H1 (cell line): ENCODE data around the gene ADAMTS17. TPM values are rescaled to one million over a fixed set of nuclear protein-coding genes. Genes with fewer than 3 reads are reported as not detected.

Source experiments
- CTCF ChIA-PET: fragments of 300-600 bp; sonication (Branson Sonifier 250); formaldehyde crosslinking; loops from one replicate; lab custom pipeline; 2021; ENCODE audit not compliant: partially characterized antibody; lab: Charles Lee
- POLR2A ChIA-PET: fragments of 300-600 bp; sonication (Branson Sonifier 250); formaldehyde crosslinking; loops from one replicate; lab custom pipeline; 2021; ENCODE audit warnings: inconsistent platforms; ENCODE audit not compliant: partially characterized antibody; lab: Charles Lee
- DNase-seq, 2 experiments: peaks; one replicate each; pipeline versions ENCODE4 v3.0.0 to v3.0.0-alpha.2; 2010 to 2022; ENCODE audit warnings: low spot score in 2 of 2, low read depth in 1 of 2, mixed read lengths in 1 of 2
- FAIRE-seq: peaks from 2 replicates; lab custom pipeline; 2011; peaks lifted over from hg19 to GRCh38; lab: Jason Lieb, UNC
- H2AFZ ChIP-seq: 2 replicates; pipeline ENCODE4 v1.8.1; 2012; ENCODE audit warnings: low read length, inconsistent platforms
- H2AK5ac ChIP-seq: 2 replicates; pipeline ENCODE4 v1.6.1; 2013; ENCODE audit warnings: low read depth, low read length
- H2BK120ac ChIP-seq: replicated peaks from 2 replicates; pipeline ENCODE3; 2013; ENCODE audit warnings: low read depth, low read length, inconsistent platforms
- H2BK12ac ChIP-seq: 2 replicates; pipeline ENCODE4 v1.6.1; 2013; ENCODE audit warnings: low read depth, low read length
- H2BK15ac ChIP-seq: 2 replicates; pipeline ENCODE4 v1.6.1; 2013; ENCODE audit warnings: low read length
- H2BK20ac ChIP-seq: 2 replicates; pipeline ENCODE4 v1.6.1; 2013; ENCODE audit warnings: low read length
- H2BK5ac ChIP-seq: 2 replicates; pipeline ENCODE4 v1.6.1; 2013; ENCODE audit warnings: low read depth, low read length
- H3K14ac ChIP-seq: 2 replicates; pipeline ENCODE4 v1.6.1; 2013; ENCODE audit warnings: inconsistent platforms; ENCODE audit not compliant: insufficient read length
- H3K18ac ChIP-seq: 2 replicates; pipeline ENCODE4 v1.6.1; 2013; ENCODE audit warnings: low read length; ENCODE audit errors: extremely low read depth
- H3K23ac ChIP-seq: 2 replicates; pipeline ENCODE4 v1.6.1; 2013; ENCODE audit warnings: inconsistent platforms; ENCODE audit not compliant: insufficient read length
- H3K23me2 ChIP-seq: 2 replicates; pipeline ENCODE4 v1.6.1; 2013; ENCODE audit warnings: low read depth, low read length
- H3K27ac ChIP-seq: 2 replicates; pipeline ENCODE4 v1.6.1; 2011; ENCODE audit warnings: low read depth, low read length, inconsistent platforms
- H3K27me3 ChIP-seq, 4 experiments: replicated peaks in 1 of 4; 1 replicate in 1 of 4; 2 replicates in 3 of 4; pipeline versions ENCODE4 v1.6.1 to v1.8.1; 2011 to 2013; ENCODE audit warnings: low read length in 3 of 4, mild to moderate bottlenecking in 3 of 4, inconsistent platforms in 2 of 4, mixed read lengths in 2 of 4, moderate library complexity in 1 of 4; ENCODE audit not compliant: control insufficient read depth in 3 of 4, insufficient read depth in 3 of 4; ENCODE audit errors: extremely low read depth in 1 of 4
- H3K36me3 ChIP-seq, 4 experiments: 2 replicates each; pipeline versions ENCODE4 v1.6.1 to v1.8.1; 2011 to 2013; ENCODE audit warnings: mild to moderate bottlenecking in 4 of 4, low read length in 3 of 4, moderate library complexity in 2 of 4, control low read depth in 1 of 4, inconsistent platforms in 1 of 4; ENCODE audit not compliant: insufficient read depth in 4 of 4, control insufficient read depth in 2 of 4
- H3K4ac ChIP-seq: replicated peaks from 2 replicates; pipeline ENCODE3; 2013; ENCODE audit warnings: low read length, low read depth, mixed read lengths, inconsistent platforms; ENCODE audit not compliant: insufficient read length
- H3K4me1 ChIP-seq, 4 experiments: replicated peaks in 1 of 4; 1 replicate in 1 of 4; 2 replicates in 3 of 4; pipeline versions ENCODE4 v1.6.1 to v1.8.1; 2011 to 2013; ENCODE audit warnings: low read length in 3 of 4, inconsistent platforms in 2 of 4, mixed read lengths in 1 of 4; ENCODE audit not compliant: insufficient read depth in 4 of 4, control insufficient read depth in 3 of 4
- H3K4me2 ChIP-seq, 2 experiments: 2 replicates each; pipeline versions ENCODE4 v1.6.1 to v1.8.1; 2011 to 2013; ENCODE audit warnings: low read depth in 2 of 2, low read length in 2 of 2, control low read depth in 1 of 2, inconsistent platforms in 1 of 2, mild to moderate bottlenecking in 1 of 2; ENCODE audit not compliant: insufficient read depth in 1 of 2
- H3K4me3 ChIP-seq, 4 experiments: fragments of 200-600, 300-600 bp in 1 of 4; sonication (generic), shearing (Covaris generic), sonication (Bioruptor Twin) in 1 of 4; 2 replicates each; pipeline versions ENCODE4 v1.5.1 to v1.8.1; 2011 to 2016; ENCODE audit warnings: low read length in 4 of 4, low read depth in 3 of 4, control low read depth in 2 of 4, inconsistent platforms in 2 of 4, mild to moderate bottlenecking in 2 of 4, mixed read lengths in 1 of 4, moderate library complexity in 1 of 4; ENCODE audit not compliant: insufficient read depth in 2 of 4; ENCODE audit errors: extremely low read depth in 1 of 4
- H3K56ac ChIP-seq: replicated peaks from 2 replicates; pipeline ENCODE3; 2013; ENCODE audit warnings: low read depth, mild to moderate bottlenecking, mixed read lengths, low read length, inconsistent platforms; ENCODE audit not compliant: insufficient read length
- H3K79me1 ChIP-seq: 2 replicates; pipeline ENCODE4 v1.6.1; 2013; ENCODE audit warnings: low read depth, low read length, control low read depth
- H3K79me2 ChIP-seq, 2 experiments: 2 replicates each; pipeline versions ENCODE4 v1.6.1 to v1.8.1; 2012 to 2013; ENCODE audit warnings: low read length in 2 of 2, mild to moderate bottlenecking in 2 of 2, inconsistent platforms in 1 of 2; ENCODE audit not compliant: insufficient read depth in 2 of 2, control insufficient read depth in 1 of 2
- H3K9ac ChIP-seq, 4 experiments: replicated peaks in 1 of 4; 1 replicate in 1 of 4; 2 replicates in 3 of 4; pipeline versions ENCODE4 v1.6.1 to v1.8.1; 2011 to 2013; ENCODE audit warnings: low read depth in 3 of 4, low read length in 3 of 4, control low read depth in 2 of 4, mild to moderate bottlenecking in 2 of 4, moderate library complexity in 2 of 4, inconsistent platforms in 1 of 4; ENCODE audit errors: extremely low read depth in 1 of 4
- H3K9me3 ChIP-seq, 2 experiments: 2 replicates each; pipeline versions ENCODE4 v1.6.1 to v1.8.1; 2012 to 2013; ENCODE audit warnings: mild to moderate bottlenecking in 2 of 2, moderate library complexity in 2 of 2, control low read depth in 1 of 2, inconsistent platforms in 1 of 2, low read depth in 1 of 2, low read length in 1 of 2, mixed read lengths in 1 of 2; ENCODE audit not compliant: insufficient read depth in 2 of 2
- H4K20me1 ChIP-seq, 2 experiments: replicated peaks in 1 of 2; 2 replicates each; pipeline versions ENCODE3 to v1.8.1; 2011 to 2013; ENCODE audit warnings: inconsistent platforms in 2 of 2, low read length in 2 of 2, mild to moderate bottlenecking in 1 of 2; ENCODE audit not compliant: insufficient read depth in 2 of 2, control insufficient read depth in 1 of 2
- H4K5ac ChIP-seq: 2 replicates; pipeline ENCODE4 v1.6.1; 2013; ENCODE audit warnings: low read length, low read depth, mixed read lengths, inconsistent platforms; ENCODE audit not compliant: insufficient read length
- H4K8ac ChIP-seq: 2 replicates; pipeline ENCODE4 v1.8.0; 2013; ENCODE audit warnings: mild to moderate bottlenecking, moderate library complexity, low read length, inconsistent platforms; ENCODE audit not compliant: insufficient read depth; ENCODE audit errors: extremely low read depth
- H4K91ac ChIP-seq: replicated peaks from 2 replicates; pipeline ENCODE3; 2013; ENCODE audit warnings: low read length, mixed read lengths, inconsistent platforms; ENCODE audit not compliant: insufficient read length
- BCL11A ChIP-seq, 2 experiments: IDR thresholded peaks; one replicate each; pipeline ENCODE4 v1.6.1; 2011; ENCODE audit warnings: low read depth in 2 of 2, low read length in 2 of 2, mild to moderate bottlenecking in 2 of 2
- E2F6 ChIP-seq: IDR thresholded peaks from 2 replicates; pipeline ENCODE4 v1.6.1; 2012; ENCODE audit warnings: inconsistent platforms
- EZH2 ChIP-seq: fragments of 200-600 bp; sonication (generic); IDR thresholded peaks from 2 replicates; pipeline ENCODE4 v1.7.1; 2012; ENCODE audit warnings: low read depth, mild to moderate bottlenecking, moderate library complexity, low read length, inconsistent platforms; ENCODE audit not compliant: severe bottlenecking
- JUN ChIP-seq: IDR thresholded peaks from 2 replicates; pipeline ENCODE4 v1.6.1; 2011; ENCODE audit warnings: low read depth, mild to moderate bottlenecking, improper control_type of control experiment, low read length
- JUND ChIP-seq: IDR thresholded peaks from 2 replicates; pipeline ENCODE4 v1.6.1; 2011; ENCODE audit warnings: mild to moderate bottlenecking, improper control_type of control experiment, low read length
- SUZ12 ChIP-seq: fragments of 200-600 bp; sonication (generic); IDR thresholded peaks from 2 replicates; pipeline ENCODE4 v1.6.1; 2012; ENCODE audit warnings: mild to moderate bottlenecking, inconsistent platforms, low read length, moderate library complexity, mixed read lengths
- TAF7 ChIP-seq: optimal IDR thresholded peaks from 2 replicates; pipeline ENCODE3; 2011; ENCODE audit warnings: low read depth, mild to moderate bottlenecking, inconsistent platforms, low read length, moderate library complexity, borderline replicate concordance
- TBP ChIP-seq: IDR thresholded peaks from 2 replicates; pipeline ENCODE4 v1.6.1; 2011; ENCODE audit warnings: low read depth, low read length, improper control_type of control experiment
- TEAD4 ChIP-seq: IDR thresholded peaks from 2 replicates; pipeline ENCODE4 v1.6.1; 2012; ENCODE audit warnings: low read depth, low read length, inconsistent platforms, mixed read lengths
- WGBS, 2 experiments: shearing (Covaris generic) in 1 of 2; methylation state at CpG; one replicate each; pipeline versions ENCODE4 v1.1.6 to v1.1.7; 2013 to 2015; ENCODE audit warnings: low lambda C conversion rate in 2 of 2, mixed read lengths in 2 of 2, inconsistent platforms in 1 of 2, low coverage in 1 of 2, missing lambda C conversion rate in 1 of 2; ENCODE audit not compliant: insufficient replicate concordance in 2 of 2, insufficient coverage in 1 of 2, insufficient read length in 1 of 2; ENCODE audit errors: extremely low coverage in 1 of 2, missing lambda C conversion rate in 1 of 2; 5-methylcytosine and 5-hydroxymethylcytosine counted together
- polyA plus RNA-seq, 7 experiments: library from polyadenylated mRNA; depleted of rRNA in 3 of 7; stranded (reverse) in 5 of 7; unstranded in 2 of 7; fragments of >200 nt in 5 of 7; fragments of 200-250 nt in 2 of 7; gene quantifications; 1 replicate in 5 of 7; 2 replicates in 1 of 7; 4 replicates in 1 of 7; pipeline versions ENCODE4 v1.2.1 to v1.2.3, GENCODE V29; 2011 to 2013; ENCODE audit warnings: missing spikeins in 2 of 7, mixed read lengths in 2 of 7
- total RNA-seq: library from RNA; stranded (reverse); fragmentation: NEBNext Ultra II Directional; extraction: Animal tissue kit (Norgen Biotek cat#: 25700); gene quantifications from 2 replicates; pipeline ENCODE4 v1.2.1, GENCODE V29; 2021

Gene ADAMTS17
- total and polyA plus RNA-seq, 2 of the 8 experiments (the other 6 are each of a cell fraction or from before 2014, with no cell fraction given), result 0.51 to 1.7 TPM

- CTCF ChIA-PET, result no interaction called here
- Histone ChIP-seq H3K4me3 (no peak overlapping the region), H3K9ac (no peak overlapping the region), H3K79me1 (no peaks in the 10 kb centered on the region), H3K27me3 (no peaks in the 10 kb centered on the region), H3K18ac (no peak overlapping the region), H3K23ac (no peak overlapping the region), H3K56ac (no peak overlapping the region), H2AFZ (no peak overlapping the region), H2BK120ac (no peak overlapping the region), H2BK5ac (peak overlapping the region; percentile 52; the same call in 1 of the 2 replicates), H3K4me1 (peaks cover 0 to 3% (median 1%) of the 10 kb centered on the region in 4 experiments; a peak in 2 of 7 replicates), H3K23me2 (no peaks in the 10 kb centered on the region), H3K14ac (no peak overlapping the region)
- FAIRE-seq, result no peak
- WGBS, 2 experiments, result 87% methylated on average over 11 of the region's 11 CpGs; no CpG with 5 or more reads in 1 of the 2 experiments
- TF ChIP-seq SUZ12, result no peak
- TF ChIP-seq TEAD4, result no peak
- TF ChIP-seq TAF7, result no peak
- no peak for TF ChIP-seq TBP
- no peak for TF ChIP-seq BCL11A (IDR thresholded peaks at IDR 0.05; ENCODE audit: low read depth in 2 of 2, low read length in 2 of 2)
- no peak for TF ChIP-seq E2F6
- no peak for TF ChIP-seq JUN
- TF ChIP-seq JUND, result no peak
- TF ChIP-seq EZH2, result no peak
- TF ChIP-seq, all 59 proteins: peak for 0
- Histone ChIP-seq H4K91ac (no peak overlapping the region), H2AK5ac (no peak overlapping the region), H2BK20ac (no peak overlapping the region), H3K9me3 (no peaks in the 10 kb centered on the region), H3K27ac (no peak overlapping the region), H3K4ac (no peak overlapping the region), H3K4me2 (no peak overlapping the region), H2BK15ac (no peak overlapping the region), H3K79me2 (no peaks in the 10 kb centered on the region), H4K8ac (no peak overlapping the region), H2BK12ac (no peak overlapping the region), H4K20me1 (no peaks in the 10 kb centered on the region), H4K5ac (no peak overlapping the region), H3K36me3 (no peaks in the 10 kb centered on the region)
- DNase-seq, result peak in 1 of 2 experiments; percentile 35
- POLR2A ChIA-PET, result no interaction called here
These were observed 387.2 kb downstream of the ADAMTS17 start for GRCh38 chr15:99954361-99955180.
